Kidney epithelial cell (primary cell): Measurements from ENCODE around the gene NUP54. TPM values are rescaled to one million over a fixed set of nuclear protein-coding genes. Genes with fewer than 3 reads are reported as not detected.

Experiments used
- DNase-seq: peaks from one replicate; pipeline ENCODE4 v3.0.0-alpha.2; 2010; ENCODE audit warnings: low read depth
- H3K27me3 ChIP-seq: 2 replicates; pipeline ENCODE4 v1.6.0; 2011; ENCODE audit warnings: low read length; ENCODE audit not compliant: control insufficient read depth, insufficient read depth
- H3K36me3 ChIP-seq: 2 replicates; pipeline ENCODE4 v1.5.1; 2011; ENCODE audit warnings: low read length; ENCODE audit not compliant: control insufficient read depth, insufficient read depth
- H3K4me3 ChIP-seq: 2 replicates; pipeline ENCODE4 v1.5.1; 2011; ENCODE audit warnings: low read depth, mild to moderate bottlenecking, control low read depth, low read length
- CTCF ChIP-seq: IDR thresholded peaks from 2 replicates; pipeline ENCODE4 v1.5.1; 2011; ENCODE audit warnings: mild to moderate bottlenecking, moderate library complexity, low read length, control low read depth, inconsistent platforms; ENCODE audit not compliant: insufficient read depth, poor library complexity, severe bottlenecking
- total RNA-seq: library from RNA; depleted of rRNA; stranded (reverse); fragments of >200 nt; gene quantifications from 2 replicates; pipeline ENCODE4 v1.2.3, GENCODE V29; 2015

NUP54 gene
- total RNA-seq, 1 donor from 2014 or later = 33.0 TPM

- DNase-seq = no peak
- TF ChIP-seq CTCF = no peak
- Histone ChIP-seq H3K36me3 (peaks cover 2% of the 10 kb centered on the region), H3K4me3 (no peak overlapping the region), H3K27me3 (no peaks in the 10 kb centered on the region)
These were observed 18.3 kb upstream of the NUP54 start for GRCh38 chr4:76166480-76166879.

GRCh38 chr4:76160355-76160754 lies 12.2 kb upstream of the NUP54 start:
- peaks cover 2% of the 10 kb centered on the region for H3K36me3 ChIP-seq
- H3K4me3 ChIP-seq = no peak overlapping the region
- no peaks in the 10 kb centered on the region for H3K27me3 ChIP-seq
- DNase-seq = no peak
- TF ChIP-seq CTCF = no peak

- Histone ChIP-seq H3K27me3 (no peaks in the 10 kb centered on the region), H3K36me3 (peaks cover 2% of the 10 kb centered on the region), H3K4me3 (no peak overlapping the region)
- DNase-seq = no peak
- no peak for TF ChIP-seq CTCF
These were observed 8.4 kb upstream of the NUP54 start for GRCh38 chr4:76156635-76157034.

GRCh38 chr4:76155979-76156378 lies 7.8 kb upstream of the NUP54 start:
- no peak for TF ChIP-seq CTCF
- H3K36me3 ChIP-seq = peaks cover 2% of the 10 kb centered on the region
- H3K4me3 ChIP-seq = no peak overlapping the region
- H3K27me3 ChIP-seq = no peaks in the 10 kb centered on the region
- no peak for DNase-seq

GRCh38 chr4:76153356-76153755 lies 5.2 kb upstream of the NUP54 start:
- no peaks in the 10 kb centered on the region for H3K27me3 ChIP-seq
- H3K36me3 ChIP-seq = peaks cover 1% of the 10 kb centered on the region
- H3K4me3 ChIP-seq = no peak overlapping the region
- no peak for TF ChIP-seq CTCF
- DNase-seq = no peak

GRCh38 chr4:76147454-76148141 lies 599 bp downstream of the NUP54 start:
- no peak for TF ChIP-seq CTCF
- peak overlapping the region; percentile 98 for H3K4me3 ChIP-seq
- H3K36me3 ChIP-seq = no peaks in the 10 kb centered on the region
- no peaks in the 10 kb centered on the region for H3K27me3 ChIP-seq
- peak; percentile 29 for DNase-seq
